Smooth muscle cell (in vitro differentiated cells): ENCODE data around the gene FZR1. TPM values are rescaled to one million over a fixed set of nuclear protein-coding genes. Genes with fewer than 3 reads are reported as not detected.

ENCODE experiments used
- DNase-seq: peaks from one replicate; lab custom pipeline; 2025; ENCODE audit not compliant: unreplicated experiment; lab: John Stamatoyannopoulos, UW
- H2AFZ ChIP-seq: fragments of 200-600 bp; sonication (generic); 2 replicates; pipeline ENCODE4 v1.6.0; 2016; ENCODE audit warnings: antibody characterized with exemption, low read depth, mild to moderate bottlenecking
- H3F3A ChIP-seq: fragments of 200-600 bp; sonication (generic); 2 replicates; pipeline ENCODE4 v1.6.0; 2017; ENCODE audit warnings: antibody characterized with exemption, low read depth
- H3K27ac ChIP-seq: fragments of 200-600 bp; sonication (generic); 2 replicates; pipeline ENCODE4 v1.5.1; 2016; ENCODE audit warnings: low read depth, mild to moderate bottlenecking
- H3K27me3 ChIP-seq: fragments of 200-600 bp; sonication (generic); 2 replicates; pipeline ENCODE4 v1.6.1; 2016; ENCODE audit warnings: low read depth, mild to moderate bottlenecking
- H3K36me3 ChIP-seq: fragments of 200-600 bp; sonication (generic); 2 replicates; pipeline ENCODE4 v1.5.1; 2016; ENCODE audit warnings: low read depth
- H3K4me1 ChIP-seq: fragments of 200-600 bp; sonication (generic); 2 replicates; pipeline ENCODE4 v1.5.1; 2016; ENCODE audit warnings: low read depth
- H3K4me2 ChIP-seq: fragments of 200-600 bp; sonication (generic); 2 replicates; pipeline ENCODE4 v1.6.0; 2016; ENCODE audit warnings: mild to moderate bottlenecking
- H3K4me3 ChIP-seq: fragments of 200-600 bp; sonication (generic); 2 replicates; pipeline ENCODE4 v1.5.1; 2016; ENCODE audit warnings: mild to moderate bottlenecking
- H3K79me2 ChIP-seq: fragments of 200-600 bp; sonication (generic); 2 replicates; pipeline ENCODE4 v1.6.0; 2016; ENCODE audit warnings: low read depth, mild to moderate bottlenecking
- H3K9ac ChIP-seq: fragments of 200-600 bp; sonication (generic); 2 replicates; pipeline ENCODE4 v1.6.0; 2016; ENCODE audit warnings: low read depth
- H3K9me3 ChIP-seq: fragments of 200-600 bp; sonication (generic); replicated peaks from 2 replicates; pipeline ENCODE4 v1.5.1; 2016; ENCODE audit warnings: low read depth
- H4K20me1 ChIP-seq: fragments of 200-600 bp; sonication (generic); 2 replicates; pipeline ENCODE4 v1.6.0; 2016; ENCODE audit warnings: low read depth
- WGBS: methylation state at CpG from one replicate; pipeline ENCODE4 v1.1.7; 2016; ENCODE audit warnings: low lambda C conversion rate; 5-methylcytosine and 5-hydroxymethylcytosine counted together
- polyA plus RNA-seq: library from polyadenylated mRNA; unstranded; fragments of >200 nt; fragmentation: Nextera tagmentation; extraction: Ambion mirVana; gene quantifications from 2 replicates; pipeline ENCODE4 v1.2.1, GENCODE V29; 2016
- total RNA-seq: library from RNA; depleted of rRNA; stranded (reverse); fragments of >200 nt; gene quantifications from 2 replicates; pipeline ENCODE4 v1.2.3, GENCODE V29; 2014
- TF ChIP-seq, protein P1 (sequence below): fragments of 200-600 bp; sonication (generic); IDR thresholded peaks from 2 replicates; pipeline ENCODE4 v1.5.1; 2017; ENCODE audit warnings: borderline replicate concordance, mild to moderate bottlenecking, antibody characterized with exemption; ENCODE audit not compliant: insufficient read depth, poor library complexity, severe bottlenecking

The FZR1 gene
- total and polyA plus RNA-seq, 2 experiments from 2014 or later = 16.3 to 49.7 TPM

DNA sequence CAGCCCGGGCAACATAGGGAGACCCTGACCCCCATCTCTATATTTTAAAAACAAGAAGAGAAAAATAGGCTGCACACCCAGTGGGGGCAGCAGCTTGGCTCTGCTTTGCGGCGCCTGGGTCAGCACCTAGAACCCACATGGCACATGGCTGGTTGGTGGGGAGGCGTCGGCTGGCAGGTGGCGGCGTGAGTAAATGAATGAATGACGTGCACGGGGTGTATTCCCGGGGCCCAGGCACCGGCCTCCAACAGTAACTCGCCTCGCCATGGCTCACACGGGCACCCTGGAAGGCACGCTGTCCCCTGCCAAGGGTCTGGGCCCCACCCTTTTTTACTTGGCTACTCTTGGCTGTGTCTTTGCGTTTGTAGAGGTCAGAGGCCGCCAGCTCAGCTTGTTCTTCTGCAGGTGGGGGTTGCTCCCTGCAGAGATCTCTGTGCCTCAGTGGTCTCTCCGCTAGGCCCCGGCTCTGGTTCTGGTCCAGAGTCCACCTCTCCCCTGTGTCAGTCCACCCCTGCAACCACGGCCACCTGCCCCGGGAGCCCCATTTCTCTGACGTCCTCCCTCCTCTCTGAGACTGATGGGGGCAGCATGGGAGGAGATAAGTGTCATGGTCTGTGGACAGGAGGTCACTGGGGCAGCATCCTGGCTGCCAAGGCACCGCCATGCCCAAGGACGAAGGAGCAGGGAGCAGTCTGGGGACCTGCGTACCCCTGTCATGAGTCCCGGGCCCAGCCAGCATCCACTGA, 5.6 kb downstream of the FZR1 start:
- Histone ChIP-seq H3K4me3 (no peak overlapping the region), H3K4me1 (no peaks in the 10 kb centered on the region), H3K79me2 (peaks cover 95% of the 10 kb centered on the region), H4K20me1 (peaks cover 95% of the 10 kb centered on the region), H3K9me3 (no peaks in the 10 kb centered on the region), H3K27me3 (no peaks in the 10 kb centered on the region), H3K9ac (no peak overlapping the region), H2AFZ (no peak overlapping the region), H3F3A (no peaks in the 10 kb centered on the region), H3K36me3 (no peaks in the 10 kb centered on the region), H3K27ac (no peak overlapping the region), H3K4me2 (no peak overlapping the region)
- WGBS = 97% methylated on average over 24 of the region's 26 CpGs
- TF ChIP-seq, protein P1, sequence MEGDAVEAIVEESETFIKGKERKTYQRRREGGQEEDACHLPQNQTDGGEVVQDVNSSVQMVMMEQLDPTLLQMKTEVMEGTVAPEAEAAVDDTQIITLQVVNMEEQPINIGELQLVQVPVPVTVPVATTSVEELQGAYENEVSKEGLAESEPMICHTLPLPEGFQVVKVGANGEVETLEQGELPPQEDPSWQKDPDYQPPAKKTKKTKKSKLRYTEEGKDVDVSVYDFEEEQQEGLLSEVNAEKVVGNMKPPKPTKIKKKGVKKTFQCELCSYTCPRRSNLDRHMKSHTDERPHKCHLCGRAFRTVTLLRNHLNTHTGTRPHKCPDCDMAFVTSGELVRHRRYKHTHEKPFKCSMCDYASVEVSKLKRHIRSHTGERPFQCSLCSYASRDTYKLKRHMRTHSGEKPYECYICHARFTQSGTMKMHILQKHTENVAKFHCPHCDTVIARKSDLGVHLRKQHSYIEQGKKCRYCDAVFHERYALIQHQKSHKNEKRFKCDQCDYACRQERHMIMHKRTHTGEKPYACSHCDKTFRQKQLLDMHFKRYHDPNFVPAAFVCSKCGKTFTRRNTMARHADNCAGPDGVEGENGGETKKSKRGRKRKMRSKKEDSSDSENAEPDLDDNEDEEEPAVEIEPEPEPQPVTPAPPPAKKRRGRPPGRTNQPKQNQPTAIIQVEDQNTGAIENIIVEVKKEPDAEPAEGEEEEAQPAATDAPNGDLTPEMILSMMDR = no peak
- no peak for DNase-seq

DNA sequence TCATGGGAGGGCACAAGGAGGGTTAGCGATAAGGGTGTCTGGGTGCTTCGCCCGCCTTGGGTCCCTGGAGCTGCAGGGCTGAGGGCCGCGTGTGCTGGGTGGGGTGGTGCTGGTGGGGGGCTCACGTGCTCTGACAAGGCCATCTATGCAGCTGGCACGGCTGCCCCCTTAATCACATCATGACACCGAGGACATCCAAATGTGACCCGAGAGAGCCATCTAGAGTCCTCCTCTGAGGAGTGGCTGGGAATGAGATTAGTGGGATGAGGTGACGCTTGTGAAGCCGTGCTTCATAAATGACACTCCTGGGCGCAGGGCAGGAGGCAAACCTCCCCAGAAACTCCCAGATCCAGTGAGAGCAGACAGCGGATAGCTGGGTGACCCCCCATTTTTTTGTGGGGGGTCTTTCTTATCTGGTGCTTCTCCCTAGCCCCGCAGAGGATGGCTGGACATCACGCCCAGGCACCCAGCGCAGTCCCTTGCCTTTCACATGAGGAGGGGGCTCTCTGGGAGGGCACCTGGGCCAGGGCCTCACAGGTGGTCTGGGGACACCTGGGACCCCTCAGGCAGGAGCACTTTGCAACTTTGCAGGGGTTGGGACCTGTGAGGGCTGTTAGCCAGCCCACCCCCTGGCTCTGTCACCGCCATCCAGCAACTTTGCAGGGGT, 6.6 kb downstream of the FZR1 start:
- H3K9ac ChIP-seq = no peak overlapping the region
- no peak overlapping the region for H3K4me2 ChIP-seq
- no peak overlapping the region for H3K4me3 ChIP-seq
- no peaks in the 10 kb centered on the region for H3K9me3 ChIP-seq
- H3K27ac ChIP-seq = no peak overlapping the region
- 98% methylated on average over 17 of the region's 17 CpGs for WGBS
- TF ChIP-seq, protein P1 = no peak
- no peak for DNase-seq
- no peaks in the 10 kb centered on the region for H3K4me1 ChIP-seq
- no peaks in the 10 kb centered on the region for H3K36me3 ChIP-seq
- no peaks in the 10 kb centered on the region for H3K27me3 ChIP-seq
- H3F3A ChIP-seq = no peaks in the 10 kb centered on the region
- H3K79me2 ChIP-seq = peaks cover 95% of the 10 kb centered on the region
- no peak overlapping the region for H2AFZ ChIP-seq
- H4K20me1 ChIP-seq = peaks cover 99% of the 10 kb centered on the region

DNA sequence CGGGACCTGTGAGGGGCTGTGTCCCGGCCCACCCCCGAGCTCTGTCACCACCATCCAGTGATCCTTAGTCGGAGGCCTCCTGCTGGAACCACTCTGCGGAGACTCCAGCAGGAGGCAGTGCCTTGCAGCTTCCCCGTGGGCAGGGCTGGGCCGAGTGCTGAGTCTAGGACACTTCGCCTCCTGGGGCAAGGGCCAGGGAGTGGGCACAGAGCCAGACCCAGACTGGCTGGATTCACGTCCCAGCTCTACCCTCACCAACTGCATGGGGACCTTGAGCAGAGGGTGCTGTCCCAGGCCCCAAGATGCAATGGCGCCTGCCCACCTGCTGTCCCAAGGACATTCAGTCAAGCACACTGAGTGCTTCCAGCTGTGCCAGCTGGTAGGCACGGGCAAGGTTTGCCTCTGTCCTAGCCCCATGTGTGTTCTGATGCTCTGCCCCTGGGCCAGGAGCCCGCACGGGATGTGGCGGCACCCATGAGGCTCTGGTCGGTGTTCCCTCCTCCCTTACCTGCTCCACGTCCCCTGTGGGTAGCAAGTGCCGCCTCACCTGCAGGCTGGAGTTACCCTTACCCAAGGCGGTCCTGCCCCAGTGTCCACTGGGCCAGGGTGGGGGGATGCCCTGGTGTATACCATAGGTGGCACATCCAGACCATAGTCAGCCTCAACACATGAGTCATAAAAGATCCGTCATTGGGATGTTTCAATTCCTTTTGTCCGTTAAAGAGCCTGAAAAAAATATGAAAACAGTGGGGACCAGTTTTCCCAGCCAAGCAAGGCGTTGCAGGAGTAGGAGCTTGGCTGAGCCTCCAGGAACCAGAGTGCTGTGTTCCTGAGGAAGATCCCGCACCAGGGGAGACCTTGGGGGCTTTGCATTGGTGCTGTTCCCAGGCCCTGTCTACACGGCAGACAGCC, 7.4 kb downstream of the FZR1 start:
- TF ChIP-seq, protein P1 = no peak
- Histone ChIP-seq H3F3A (no peaks in the 10 kb centered on the region), H3K79me2 (peaks cover 97% of the 10 kb centered on the region), H3K27ac (no peak overlapping the region), H3K4me1 (no peaks in the 10 kb centered on the region), H4K20me1 (peaks cover 100% of the 10 kb centered on the region), H3K4me2 (no peak overlapping the region), H3K9ac (no peak overlapping the region), H3K27me3 (no peaks in the 10 kb centered on the region), H3K9me3 (no peaks in the 10 kb centered on the region), H2AFZ (no peak overlapping the region), H3K36me3 (no peaks in the 10 kb centered on the region), H3K4me3 (no peak overlapping the region)
- no peak for DNase-seq
- WGBS = 92% methylated on average over 18 of the region's 23 CpGs
